HEK293T (cell line): ENCODE data around the gene ZNF765.

Experiments
- HDGF ChIP-seq: fragments of 450-650 bp; IDR thresholded peaks from 2 replicates; pipeline ENCODE4 v1.6.1; 2017; ENCODE audit warnings: antibody characterized with exemption, borderline replicate concordance
- LEF1 ChIP-seq: fragments of 450-650 bp; IDR thresholded peaks from 2 replicates; pipeline ENCODE4 v1.6.1; 2017; ENCODE audit warnings: mild to moderate bottlenecking, borderline replicate concordance
- ZNF384 ChIP-seq: fragments of 450-650 bp; IDR thresholded peaks from 2 replicates; pipeline ENCODE4 v1.6.1; 2016

DNA sequence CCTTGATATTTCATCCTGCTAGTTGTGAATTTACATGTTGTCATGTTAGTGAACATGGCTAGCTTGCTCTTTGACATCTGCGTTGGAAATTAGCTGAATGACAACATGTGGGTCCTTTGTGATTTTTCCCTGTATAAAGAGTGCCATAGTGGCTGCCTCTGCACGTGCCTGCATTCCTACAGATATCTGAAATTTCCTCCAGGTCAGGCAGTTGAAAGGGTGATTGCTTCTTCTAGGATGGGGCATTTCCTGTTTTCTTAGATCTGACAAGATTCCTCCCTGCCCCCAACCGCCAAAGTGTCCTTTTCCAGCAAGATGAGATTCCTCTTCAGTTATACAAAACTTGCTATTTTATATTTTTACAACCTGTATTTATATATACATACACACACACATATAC lies 20.7 kb upstream of the ZNF765 start:
- TF ChIP-seq ZNF384 (no peak), LEF1 (no peak), HDGF (no peak)
